Jurkat, Clone E6-1 (cell line): ENCODE measurements around the gene ZNF484.
"Not testable (repeated sequence)": the region's sequence is repeated elsewhere in the genome, so short reads cannot be mapped to it uniquely, and the experiment has no call there.

Source experiments
- DNase-seq: peaks from one replicate; pipeline ENCODE4 v3.0.0-alpha.2; 2011; ENCODE audit warnings: low read depth, low spot score
- H3K4me3 ChIP-seq: 2 replicates; pipeline ENCODE4 v1.5.1; 2011; ENCODE audit warnings: mild to moderate bottlenecking, low read length, control low read depth, moderate library complexity

ZNF484 gene

DNA sequence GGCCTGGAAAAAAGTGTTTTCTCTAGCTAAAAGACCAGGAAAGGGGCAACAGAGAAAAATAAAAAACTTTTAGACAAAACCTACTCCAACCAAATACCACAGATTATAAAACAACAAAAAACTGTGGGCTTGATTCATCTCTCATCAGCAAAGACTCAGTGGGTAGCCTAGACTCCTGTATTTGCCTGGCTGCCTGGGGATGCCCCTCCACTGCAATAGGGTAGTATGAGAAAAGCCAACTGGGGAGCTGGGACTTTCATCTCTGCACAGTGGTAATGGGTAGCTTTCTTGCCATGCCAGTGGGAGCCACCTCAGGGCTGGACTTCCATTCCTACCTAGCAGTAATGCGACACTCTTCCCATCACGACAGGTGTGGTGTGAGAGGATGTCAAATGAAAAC, 7.5 kb downstream of the ZNF484 start:
- no peak overlapping the region for H3K4me3 ChIP-seq
- DNase-seq: no peak

DNA sequence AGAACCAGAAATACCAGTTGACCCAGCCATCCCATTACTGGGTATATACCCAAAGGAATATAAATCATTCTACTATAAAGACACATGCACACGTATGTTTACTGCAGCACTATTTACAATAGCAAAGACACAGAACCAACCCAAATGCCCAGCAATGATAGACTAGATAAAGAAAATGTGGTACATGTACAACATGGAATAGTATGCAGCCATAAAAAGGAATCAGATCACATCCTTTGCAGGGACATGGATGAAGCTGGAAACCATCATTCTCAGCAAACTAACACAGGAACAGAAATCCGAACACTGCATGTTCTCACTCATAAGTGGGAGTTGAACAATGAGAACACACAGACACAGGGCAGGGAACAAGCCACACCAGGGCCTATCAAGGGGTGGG, 11.2 kb downstream of the ZNF484 start:
- not testable (repeated sequence) for H3K4me3 ChIP-seq, DNase-seq

DNA sequence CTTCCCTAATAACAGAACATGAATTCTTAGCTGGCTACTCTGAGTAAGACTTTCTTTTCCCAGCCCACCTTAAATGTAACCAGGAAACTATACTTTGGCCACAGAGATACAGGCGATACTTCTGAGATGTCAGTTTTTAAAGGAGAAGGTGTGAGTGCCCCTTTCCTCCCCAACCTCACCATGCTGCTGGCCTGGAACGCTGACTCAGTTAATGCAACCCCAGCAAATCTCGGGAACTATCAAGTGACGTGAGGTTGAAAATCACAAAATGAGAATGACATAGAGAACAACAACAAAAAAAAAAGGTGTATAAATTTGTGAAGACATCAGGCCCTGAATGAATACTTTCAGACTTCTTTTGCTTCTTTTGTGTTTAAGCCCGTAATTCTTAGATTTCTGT, 13.7 kb downstream of the ZNF484 start:
- no peak for DNase-seq
- H3K4me3 ChIP-seq: no peak overlapping the region

DNA sequence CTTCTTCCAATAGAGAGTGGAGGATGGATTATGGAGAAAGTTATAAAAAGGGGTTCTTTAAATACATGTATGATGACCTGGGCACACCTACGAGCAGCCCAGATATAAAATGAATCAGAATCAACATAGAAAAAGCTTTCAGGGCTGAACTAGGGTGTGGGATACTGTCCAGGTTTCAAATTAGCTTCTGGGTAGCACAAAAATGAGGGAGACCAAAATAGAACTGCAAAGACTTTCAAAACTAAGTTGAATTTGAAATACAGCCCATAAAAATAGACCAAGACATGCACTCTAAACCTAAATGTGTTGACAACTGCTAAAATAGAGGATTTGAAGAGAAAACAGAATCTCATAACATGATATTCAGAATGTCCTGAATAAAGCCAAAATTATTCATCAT, 17.0 kb downstream of the ZNF484 start:
- DNase-seq: no peak
- no peak overlapping the region for H3K4me3 ChIP-seq

DNA sequence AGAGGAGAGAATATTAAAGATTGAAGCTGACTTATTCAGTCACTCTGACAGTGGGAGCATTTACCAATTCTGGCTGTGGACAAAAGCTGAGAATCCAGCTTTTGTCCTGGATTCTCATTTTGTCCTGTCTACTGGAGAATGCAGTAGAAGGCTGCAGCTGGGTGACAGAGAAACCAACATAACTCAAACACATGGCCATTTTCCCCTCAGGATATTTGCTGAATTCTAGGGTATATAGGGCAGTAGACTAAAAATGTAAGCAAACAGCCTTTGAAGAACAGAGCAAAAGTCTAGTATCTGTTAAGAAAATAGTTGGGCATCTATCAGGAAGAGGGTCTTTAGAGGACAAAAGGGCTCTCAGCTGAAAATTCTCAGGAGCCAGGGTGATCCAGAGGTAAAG, 20.6 kb downstream of the ZNF484 start:
- DNase-seq: no peak
- no peak overlapping the region for H3K4me3 ChIP-seq

DNA sequence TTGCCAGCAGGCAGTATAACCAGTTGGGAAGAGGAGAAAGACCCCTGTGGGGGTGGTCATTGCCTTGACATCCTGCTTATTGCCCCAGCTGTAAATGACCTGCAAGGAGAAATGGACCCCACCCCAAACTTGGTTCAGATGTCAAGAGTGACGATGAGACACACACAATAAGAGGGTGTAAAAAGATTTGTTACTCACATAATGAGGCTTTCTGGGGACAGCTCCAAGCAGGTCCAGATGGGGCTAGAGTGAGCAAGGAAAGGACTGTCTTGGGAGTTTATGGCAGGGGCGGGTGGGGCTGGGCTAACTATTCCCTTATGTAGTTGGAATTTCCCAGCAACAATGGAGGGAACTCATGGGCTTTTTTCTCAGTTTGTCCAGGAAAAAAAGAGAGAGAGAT, 24.1 kb downstream of the ZNF484 start:
- no peak overlapping the region for H3K4me3 ChIP-seq

DNA sequence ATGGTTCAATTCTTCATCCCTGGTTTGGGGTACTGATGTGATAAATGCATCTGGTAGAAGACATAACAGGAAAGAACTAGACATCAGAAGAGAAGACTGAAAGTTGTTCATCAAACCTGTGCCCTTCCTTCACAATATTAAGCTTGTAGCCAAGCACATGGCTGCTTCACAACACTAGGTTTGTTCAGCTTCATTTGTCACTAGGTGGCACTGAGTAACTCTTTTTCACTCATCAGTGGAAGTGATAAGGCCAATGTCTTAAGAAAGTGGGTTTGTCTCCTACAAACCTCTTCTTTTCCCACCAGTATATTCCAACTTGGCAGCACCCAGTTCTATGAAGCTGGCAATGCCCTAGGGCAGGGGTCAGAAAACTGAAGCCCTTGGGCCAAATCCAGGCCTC, 26.9 kb downstream of the ZNF484 start:
- DNase-seq: peak; percentile 32
- H3K4me3 ChIP-seq: no peak overlapping the region

More for the DNA sequence above, 24.1 kb downstream of the ZNF484 start:
- no peak for DNase-seq

DNA sequence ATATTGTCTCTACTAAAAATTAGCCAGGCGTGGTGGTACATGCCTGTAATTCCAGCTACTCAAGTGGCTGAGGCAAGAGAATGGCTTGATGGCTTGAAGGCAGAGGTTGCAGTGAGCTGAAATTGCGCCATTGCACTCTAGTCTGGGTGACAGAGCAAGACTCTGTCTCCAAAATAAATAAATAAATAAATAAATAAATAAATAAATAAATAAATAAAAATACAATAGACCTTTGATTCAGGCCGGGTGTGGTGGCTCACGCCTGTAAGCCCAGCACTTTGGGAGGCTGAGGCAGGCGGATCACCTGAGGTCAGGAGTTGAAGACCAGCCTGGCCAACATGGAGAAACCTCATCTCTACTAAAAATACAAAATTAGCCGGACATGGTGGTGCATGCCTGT, 29.1 kb downstream of the ZNF484 start:
- not testable (repeated sequence) for H3K4me3 ChIP-seq, DNase-seq

DNA sequence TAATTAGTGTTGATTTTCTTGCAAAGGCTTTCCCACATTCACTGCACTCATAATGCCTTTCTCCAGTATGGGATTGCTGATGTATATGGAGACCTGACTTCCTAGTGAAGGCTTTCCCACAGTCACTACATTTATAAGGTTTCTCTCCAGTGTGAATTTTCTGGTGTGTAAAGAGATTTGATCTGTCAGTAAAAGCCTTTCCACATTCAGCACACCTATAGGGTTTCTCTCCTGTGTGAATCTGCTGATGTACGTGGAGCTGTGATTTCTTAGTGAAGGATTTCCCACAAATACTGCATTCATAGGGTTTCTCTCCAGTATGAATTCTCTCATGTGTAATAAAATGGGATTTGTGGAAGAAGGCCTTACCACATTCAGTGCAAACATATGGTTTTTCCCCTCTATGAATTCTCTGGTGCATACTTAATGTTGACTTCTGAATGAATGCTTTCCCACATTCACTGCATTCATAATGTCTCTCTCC, 31.1 kb downstream of the ZNF484 start:
- no peak for DNase-seq
- no peak overlapping the region for H3K4me3 ChIP-seq

DNA sequence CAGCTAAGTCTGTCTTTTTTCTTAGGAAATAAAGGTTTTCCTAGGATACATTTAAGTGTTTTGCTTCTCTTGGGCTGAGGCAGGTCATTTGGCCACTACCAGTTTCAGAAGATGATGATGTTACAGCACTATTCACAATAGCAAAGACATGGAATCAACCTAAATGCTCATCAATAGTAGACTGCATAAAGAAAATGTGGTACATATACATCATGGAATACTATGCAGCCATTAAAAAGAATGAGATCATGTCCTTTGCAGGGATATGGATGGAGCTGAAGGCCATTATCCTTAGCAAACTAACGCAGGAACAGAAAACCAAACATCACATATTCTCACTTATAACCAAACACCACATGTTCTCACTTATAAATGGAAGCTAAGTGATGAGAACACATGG, 39.4 kb downstream of the ZNF484 start:
- not testable (repeated sequence) for DNase-seq, H3K4me3 ChIP-seq

DNA sequence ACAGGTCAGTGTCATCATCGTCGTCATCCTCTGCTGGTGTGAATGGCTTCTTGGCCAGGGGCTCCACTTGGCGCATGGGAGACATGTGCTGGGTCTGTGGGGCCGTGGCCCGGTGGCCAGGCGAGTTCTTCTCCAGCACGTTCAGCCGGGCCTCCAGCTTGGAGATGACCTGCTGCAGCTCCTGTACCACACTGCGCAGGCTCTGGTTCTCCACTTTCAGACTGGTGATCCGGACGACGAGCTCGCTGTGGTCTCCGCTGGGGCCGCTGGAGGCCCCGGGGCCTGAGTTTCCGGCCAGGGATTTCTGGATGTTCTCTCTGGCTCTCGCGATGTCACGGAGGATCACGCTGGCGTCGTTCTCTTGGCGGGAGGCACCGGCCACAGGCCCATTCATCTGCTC, 40.6 kb downstream of the ZNF484 start:
- DNase-seq: no peak
- H3K4me3 ChIP-seq: no peak overlapping the region

DNA sequence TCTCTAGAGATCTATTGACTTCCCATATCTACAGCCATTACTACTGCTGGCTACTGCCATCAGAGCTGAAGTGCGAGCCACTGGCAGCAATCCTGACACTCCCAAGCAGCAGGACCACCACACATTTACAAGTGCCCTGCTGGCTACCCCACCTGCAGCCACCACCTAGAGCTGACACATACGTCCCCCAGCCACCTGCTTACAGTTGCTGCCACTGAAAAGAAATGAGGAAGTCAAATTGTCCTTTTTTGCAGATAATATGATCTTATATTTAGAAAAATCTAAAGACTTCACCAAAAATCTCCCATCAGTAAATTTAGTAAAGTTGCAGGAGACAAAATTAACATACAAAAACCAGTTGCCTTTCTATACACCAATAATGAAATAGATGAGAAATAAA, 48.4 kb downstream of the ZNF484 start:
- DNase-seq: no peak
- no peak overlapping the region for H3K4me3 ChIP-seq

DNA sequence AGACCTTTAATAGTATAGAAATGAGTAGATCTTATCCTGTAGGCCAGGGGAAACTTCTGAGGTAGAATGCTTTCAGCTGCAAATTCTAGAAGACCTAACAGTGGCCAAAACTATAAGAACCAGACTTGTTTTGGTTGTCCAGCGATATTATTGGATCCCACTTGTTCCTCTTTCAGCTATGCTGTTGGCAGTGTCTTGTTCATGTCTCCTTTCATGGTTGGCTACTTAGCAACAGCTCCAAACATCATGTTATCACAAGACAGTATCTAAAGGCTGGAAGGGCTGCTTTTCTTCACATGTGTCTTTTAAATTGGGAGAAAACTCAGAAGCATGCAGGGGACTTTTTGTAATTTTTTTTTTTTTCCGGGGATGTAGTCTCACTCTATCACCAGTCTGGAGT, 52.8 kb downstream of the ZNF484 start:
- H3K4me3 ChIP-seq, DNase-seq: not testable (repeated sequence)

DNA sequence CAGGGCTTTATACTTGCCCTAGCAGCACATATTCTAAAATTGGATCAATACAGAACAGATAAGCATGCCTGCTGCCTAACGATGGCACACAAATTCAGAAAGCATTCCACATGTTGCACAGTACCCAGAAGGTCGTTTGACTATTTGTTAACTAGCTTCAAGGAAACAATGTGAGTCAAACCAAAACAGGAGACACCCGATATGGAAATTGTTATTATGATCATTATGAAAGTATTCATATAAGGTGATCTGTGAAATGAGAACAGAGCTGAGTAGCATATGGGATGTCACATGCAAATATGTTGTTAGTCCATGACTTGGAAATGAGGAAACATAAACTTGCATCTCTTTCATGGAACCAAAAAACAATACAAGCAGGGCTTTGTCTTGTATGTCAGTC, 56.9 kb downstream of the ZNF484 start:
- no peak for DNase-seq
- H3K4me3 ChIP-seq: no peak overlapping the region

DNA sequence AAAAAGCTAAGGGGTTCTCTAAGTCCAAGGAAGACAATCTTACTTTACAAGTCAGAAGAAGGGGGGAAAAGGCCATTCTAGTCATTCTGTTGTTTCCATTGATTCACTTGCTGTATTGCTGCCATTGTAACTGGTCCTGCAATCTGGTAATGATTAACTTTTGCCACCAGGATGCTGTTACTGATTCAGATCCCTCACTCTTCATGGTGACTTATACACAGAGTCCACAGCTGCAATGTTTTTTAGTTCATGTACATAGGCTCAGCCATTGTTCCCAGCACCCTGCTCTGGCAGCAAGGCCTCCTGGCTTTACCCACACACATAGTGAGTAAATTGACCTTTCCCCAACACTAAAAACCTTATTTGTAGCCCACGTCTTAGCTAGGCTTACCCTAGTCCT, 57.9 kb downstream of the ZNF484 start:
- not testable (repeated sequence) for DNase-seq

DNA sequence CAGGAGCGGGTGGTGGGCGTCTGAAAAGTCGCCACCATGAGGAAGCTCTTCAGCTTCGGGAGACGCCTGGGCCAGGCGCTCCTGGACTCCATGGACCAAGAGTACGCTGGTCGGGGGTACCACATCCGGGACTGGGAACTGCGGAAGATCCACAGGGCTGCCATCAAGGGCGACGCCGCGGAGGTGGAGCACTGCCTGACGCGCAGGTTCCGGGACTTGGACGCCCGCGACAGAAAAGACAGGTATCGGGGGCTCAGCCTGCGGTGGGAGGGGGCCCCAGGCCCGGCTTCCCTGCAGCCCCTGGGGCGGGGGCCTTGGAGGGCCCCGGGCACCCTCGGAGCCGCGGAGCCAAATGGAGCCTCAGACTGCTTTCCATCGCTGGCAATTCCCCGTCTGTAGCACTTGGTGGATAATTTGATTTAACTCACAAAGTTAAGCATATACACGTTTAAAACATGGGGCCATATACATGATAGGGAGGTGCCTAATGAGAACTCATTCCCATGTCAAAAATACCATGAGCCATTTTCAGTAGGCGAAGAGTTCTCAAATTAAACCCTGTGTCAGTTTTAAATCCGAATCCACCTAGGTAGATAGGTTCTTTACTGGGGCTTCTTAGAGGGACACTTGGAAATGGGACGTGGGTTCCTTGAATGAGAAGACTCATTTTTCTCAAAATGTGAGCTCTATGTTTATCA, 68.1 kb downstream of the ZNF484 start:
- not testable (repeated sequence) for H3K4me3 ChIP-seq, DNase-seq

More for the DNA sequence above, 57.9 kb downstream of the ZNF484 start:
- H3K4me3 ChIP-seq: not testable (repeated sequence)

DNA sequence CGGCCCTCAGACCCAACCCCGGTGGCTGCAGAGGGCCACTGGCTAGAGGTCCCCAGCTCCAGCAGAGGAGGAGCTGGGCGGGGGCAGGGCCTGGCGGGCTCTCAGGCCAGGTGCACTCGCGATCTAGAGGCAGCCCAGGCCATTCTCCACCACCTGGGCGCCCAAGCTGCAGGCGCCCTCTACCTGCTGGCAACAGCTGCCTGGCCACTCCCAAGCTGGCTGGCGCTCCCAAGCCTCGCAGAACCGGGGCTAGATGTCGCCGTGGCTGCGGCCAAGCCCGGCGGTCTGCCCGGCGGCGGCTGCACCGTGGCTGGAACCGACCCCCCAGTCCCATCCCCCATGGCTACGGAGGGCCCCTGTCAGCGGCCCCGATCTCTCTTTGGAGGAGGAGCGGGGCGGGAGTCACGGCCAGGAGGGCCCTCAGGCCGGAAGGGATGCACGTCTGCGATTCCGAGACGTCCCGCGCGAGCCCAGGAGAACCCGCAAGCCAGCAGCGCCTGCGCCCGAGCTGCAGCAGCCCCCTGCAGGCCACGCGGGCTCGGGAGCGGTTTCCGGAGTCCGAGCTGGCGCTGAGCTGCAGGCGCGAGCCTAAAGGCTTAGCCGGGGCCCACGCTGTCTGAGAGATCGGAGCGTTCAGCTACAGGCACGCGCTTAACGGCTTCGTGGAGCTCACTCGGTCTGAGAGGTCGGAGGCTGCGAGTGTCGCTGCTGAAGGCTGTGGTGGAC, 68.9 kb downstream of the ZNF484 start:
- DNase-seq: no peak
- no peak overlapping the region; the same call in 1 of the 2 replicates for H3K4me3 ChIP-seq

DNA sequence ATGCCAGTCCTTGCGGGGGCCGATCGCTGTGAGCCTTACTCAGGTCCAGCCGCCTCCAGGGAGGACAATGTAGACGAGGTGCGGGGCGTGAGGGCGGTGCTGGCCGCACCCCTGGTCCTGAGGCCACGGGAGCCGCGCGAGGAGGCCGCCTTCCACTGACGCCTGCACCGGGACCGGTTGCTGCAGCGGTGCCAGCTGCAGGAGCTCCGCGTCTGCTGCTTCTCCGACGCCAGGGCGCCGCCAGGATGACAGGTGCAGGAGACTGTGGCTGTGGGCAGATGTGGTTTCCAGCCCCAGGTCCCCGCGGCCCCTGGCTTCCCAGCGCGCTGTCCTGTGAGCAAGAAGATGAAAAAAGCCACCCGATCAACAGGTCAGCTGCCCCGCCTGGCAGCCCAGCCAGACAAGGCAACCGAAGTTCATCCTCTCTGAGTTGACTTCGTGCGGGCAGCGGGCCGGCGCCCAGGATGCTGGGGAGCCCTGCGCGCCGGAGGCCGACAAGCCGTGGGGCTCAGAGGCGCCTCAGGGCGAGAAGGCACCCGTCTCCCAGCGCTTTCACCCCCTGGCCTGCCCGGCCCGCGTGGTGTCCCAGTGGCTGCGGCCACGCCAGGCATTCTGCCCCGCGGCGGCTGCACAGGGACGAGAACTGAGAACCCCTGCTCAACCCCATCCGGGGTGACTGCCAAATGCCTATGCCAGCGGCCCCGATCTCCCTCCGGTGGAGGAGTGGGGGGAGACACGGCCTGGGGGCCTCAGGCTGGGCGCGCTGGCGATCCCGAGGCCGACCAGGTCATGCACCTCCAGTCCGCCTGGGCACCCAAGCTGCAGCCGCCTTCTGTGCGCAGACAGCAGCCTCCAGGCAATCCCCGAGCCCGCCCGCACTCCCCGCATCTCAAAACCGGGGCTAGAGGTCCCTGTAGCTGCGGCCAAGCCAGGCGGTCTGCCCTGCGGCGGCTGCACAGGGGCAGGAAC, 69.8 kb downstream of the ZNF484 start:
- DNase-seq: no peak

DNA sequence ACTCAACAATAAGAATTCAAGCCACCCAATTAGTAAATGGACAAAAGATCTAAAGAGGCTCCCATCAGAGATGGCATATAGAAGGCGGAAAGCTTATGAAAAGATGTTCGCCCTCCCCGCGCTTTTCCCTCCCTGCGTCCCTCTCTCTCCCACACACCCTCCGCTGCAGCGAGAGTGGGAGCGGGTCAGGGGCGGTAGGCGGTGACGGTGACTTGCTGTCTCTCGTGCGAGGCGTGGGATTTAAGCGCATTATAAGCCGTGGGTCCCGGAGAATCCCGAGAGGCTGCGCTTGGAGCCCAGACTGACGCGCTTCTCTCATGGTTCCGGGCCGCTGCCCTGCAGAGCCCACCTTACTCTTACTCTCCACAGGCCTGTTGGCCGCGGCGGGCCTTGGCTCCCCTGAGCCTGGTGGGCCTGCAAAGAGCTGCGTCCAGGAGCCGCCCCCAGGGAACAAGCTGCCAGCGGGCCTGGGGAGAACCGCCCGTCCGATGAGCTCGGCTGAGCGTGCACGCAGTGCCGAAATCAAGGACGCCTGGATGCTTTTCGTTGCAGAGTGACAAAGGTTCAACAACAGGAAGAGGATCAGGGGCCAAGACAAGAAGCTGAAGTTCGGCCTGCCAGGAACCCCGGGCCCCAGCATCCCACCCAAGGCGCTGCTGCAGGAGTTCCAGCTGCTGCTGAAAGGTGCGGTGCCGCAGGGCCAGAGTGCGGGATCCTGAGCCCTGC, 70.6 kb downstream of the ZNF484 start:
- no peak overlapping the region for H3K4me3 ChIP-seq
- no peak for DNase-seq

More for the DNA sequence above, 69.8 kb downstream of the ZNF484 start:
- H3K4me3 ChIP-seq: peak overlapping the region; percentile 5; the same call in 1 of the 2 replicates
